Natural killer cell (primary cell): ENCODE results near the gene TNFSF8. TPM values are rescaled to one million over a fixed set of nuclear protein-coding genes. Genes with fewer than 3 reads are reported as not detected.
A peak's percentile ranks its signal among the peaks of the same experiment; 100 is the strongest.

ENCODE experiments used
- ATAC-seq, 3 donors: fragments of 150-1000 bp in 2 of 3; fragments of 200-7000 bp in 1 of 3; cut with Tn5 transposase; 1 replicate in 1 of 3; 2 replicates in 2 of 3; pipeline ENCODE4 v1.10.0; 2021; ENCODE audit warnings: mild to moderate bottlenecking in 2 of 3, moderate library complexity in 2 of 3
- DNase-seq, 2 donors: peaks; one replicate each; pipeline versions ENCODE4 v3.0.0 to v3.0.0-alpha.2; 2013 to 2021; ENCODE audit warnings: mixed read lengths in 1 of 2
- H3K27ac ChIP-seq: one replicate; pipeline ENCODE4 v1.5.1; 2013; ENCODE audit warnings: mild to moderate bottlenecking, low read length
- H3K27me3 ChIP-seq: one replicate; pipeline ENCODE4 v1.6.1; 2013; ENCODE audit warnings: low read length; ENCODE audit not compliant: control insufficient read depth, insufficient read depth
- H3K36me3 ChIP-seq: one replicate; pipeline ENCODE4 v1.6.1; 2013; ENCODE audit warnings: low read length; ENCODE audit not compliant: control insufficient read depth, insufficient read depth
- H3K4me1 ChIP-seq: one replicate; pipeline ENCODE4 v1.6.1; 2013; ENCODE audit warnings: low read length; ENCODE audit not compliant: control insufficient read depth, insufficient read depth
- H3K4me3 ChIP-seq: one replicate; pipeline ENCODE4 v1.5.1; 2013; ENCODE audit warnings: low read length
- H3K9me3 ChIP-seq: one replicate; pipeline ENCODE4 v1.6.1; 2013; ENCODE audit warnings: low read length; ENCODE audit not compliant: control insufficient read depth, insufficient read depth
- H3K27ac Mint-ChIP-seq, 2 donors: one replicate each; pipeline ENCODE4 v1.8.0; 2022; ENCODE audit warnings: mild to moderate bottlenecking in 2 of 2, mixed read lengths in 2 of 2, moderate library complexity in 1 of 2
- H3K27me3 Mint-ChIP-seq, 2 donors: one replicate each; pipeline ENCODE4 v1.8.0; 2022; ENCODE audit warnings: low read depth in 2 of 2, mixed read lengths in 2 of 2
- H3K36me3 Mint-ChIP-seq: one replicate; pipeline ENCODE4 v1.8.0; 2022; ENCODE audit warnings: mixed read lengths
- H3K4me1 Mint-ChIP-seq, 2 donors: one replicate each; pipeline ENCODE4 v1.8.0; 2022; ENCODE audit warnings: mixed read lengths in 2 of 2
- H3K4me3 Mint-ChIP-seq: one replicate; pipeline ENCODE4 v1.8.0; 2022; ENCODE audit warnings: mild to moderate bottlenecking, moderate library complexity, mixed read lengths
- H3K9me3 Mint-ChIP-seq, 2 donors: one replicate each; pipeline ENCODE4 v1.8.0; 2022; ENCODE audit warnings: mixed read lengths in 2 of 2
- WGBS: methylation state at CpG from one replicate; pipeline ENCODE4 v1.1.7; 2013; ENCODE audit warnings: missing lambda C conversion rate; ENCODE audit not compliant: insufficient coverage; 5-methylcytosine and 5-hydroxymethylcytosine counted together
- intact Hi-C: fragments of 100-400 bp; cut with micrococcal nuclease; formaldehyde crosslinking; loops from one replicate; pipeline ENCODE4 v1.14.2; 2022
- total RNA-seq, 4 donors: library from RNA; stranded (reverse); fragments of 120-200 nt in 1 of 4; gene quantifications; one replicate each; pipeline versions ENCODE4 v1.2.3 to v1.2.4, GENCODE V29; 2013 to 2022
- TF ChIP-seq, protein P1 (sequence below): fragments of 200-600 bp; IDR thresholded peaks from one replicate; pipeline ENCODE4 v1.8.0; 2022; ENCODE audit warnings: antibody characterized with exemption

The TNFSF8 gene
- total RNA-seq, 3 donors from 2014 or later (not counting 1 experiment from before 2014, with no cell fraction given) = 4.2 to 6.0 (median 4.8) TPM

DNA sequence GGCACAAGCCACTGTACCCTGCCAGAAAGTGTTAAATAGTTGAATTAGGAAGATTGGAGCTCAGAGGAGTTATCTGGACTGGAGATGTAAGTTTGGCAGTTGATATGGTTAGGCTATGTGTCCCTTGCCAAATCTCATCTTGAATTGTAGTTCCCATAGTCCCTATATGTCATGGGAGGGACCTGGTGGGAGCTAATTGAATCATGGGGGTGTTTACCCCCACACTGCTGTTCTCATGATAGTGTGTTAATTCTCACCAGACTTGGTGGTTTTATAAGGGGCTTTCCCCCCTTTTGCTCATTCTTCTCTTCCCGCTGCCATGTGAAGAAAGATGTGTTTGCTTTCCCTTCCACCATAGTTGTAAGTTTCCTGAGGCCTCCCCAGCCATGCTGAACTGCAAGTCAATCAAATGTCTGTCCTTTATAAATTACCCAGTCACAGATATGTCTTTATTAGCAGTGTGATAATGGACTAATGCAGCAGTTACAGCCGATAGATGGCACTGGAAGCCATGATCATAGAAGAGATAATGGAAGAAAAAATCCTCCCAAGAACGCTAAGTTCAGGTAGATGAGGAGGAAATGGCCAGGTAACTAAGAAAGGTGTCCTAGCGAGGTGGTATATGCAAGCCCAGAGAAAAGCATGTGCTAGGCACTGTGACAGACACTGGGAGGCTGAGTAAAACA is 51.4 kb downstream of the TNFSF8 start:
- no peak for ATAC-seq
- no peaks in the 10 kb centered on the region for H3K27me3 ChIP-seq
- H3K4me3 Mint-ChIP-seq = no peak overlapping the region
- no peak for DNase-seq
- H3K27me3 Mint-ChIP-seq = peaks cover 0 to 3% of the 10 kb centered on the region in 2 donors
- WGBS = 97% methylated on average over 3 of the region's 4 CpGs
- no peaks in the 10 kb centered on the region for H3K4me1 ChIP-seq
- TF ChIP-seq, protein P1, sequence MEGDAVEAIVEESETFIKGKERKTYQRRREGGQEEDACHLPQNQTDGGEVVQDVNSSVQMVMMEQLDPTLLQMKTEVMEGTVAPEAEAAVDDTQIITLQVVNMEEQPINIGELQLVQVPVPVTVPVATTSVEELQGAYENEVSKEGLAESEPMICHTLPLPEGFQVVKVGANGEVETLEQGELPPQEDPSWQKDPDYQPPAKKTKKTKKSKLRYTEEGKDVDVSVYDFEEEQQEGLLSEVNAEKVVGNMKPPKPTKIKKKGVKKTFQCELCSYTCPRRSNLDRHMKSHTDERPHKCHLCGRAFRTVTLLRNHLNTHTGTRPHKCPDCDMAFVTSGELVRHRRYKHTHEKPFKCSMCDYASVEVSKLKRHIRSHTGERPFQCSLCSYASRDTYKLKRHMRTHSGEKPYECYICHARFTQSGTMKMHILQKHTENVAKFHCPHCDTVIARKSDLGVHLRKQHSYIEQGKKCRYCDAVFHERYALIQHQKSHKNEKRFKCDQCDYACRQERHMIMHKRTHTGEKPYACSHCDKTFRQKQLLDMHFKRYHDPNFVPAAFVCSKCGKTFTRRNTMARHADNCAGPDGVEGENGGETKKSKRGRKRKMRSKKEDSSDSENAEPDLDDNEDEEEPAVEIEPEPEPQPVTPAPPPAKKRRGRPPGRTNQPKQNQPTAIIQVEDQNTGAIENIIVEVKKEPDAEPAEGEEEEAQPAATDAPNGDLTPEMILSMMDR = no peak
- H3K9me3 Mint-ChIP-seq = peaks cover 2 to 6% of the 10 kb centered on the region in 2 donors
- H3K27ac ChIP-seq = no peak overlapping the region
- no peak overlapping the region for H3K4me3 ChIP-seq
- peaks cover 18% of the 10 kb centered on the region for H3K9me3 ChIP-seq
- H3K36me3 Mint-ChIP-seq = peaks cover 2% of the 10 kb centered on the region
- intact Hi-C loops = no loop called here
- no peaks in the 10 kb centered on the region for H3K36me3 ChIP-seq
- no peak overlapping the region for H3K27ac Mint-ChIP-seq
- no peaks in the 10 kb centered on the region for H3K4me1 Mint-ChIP-seq

DNA sequence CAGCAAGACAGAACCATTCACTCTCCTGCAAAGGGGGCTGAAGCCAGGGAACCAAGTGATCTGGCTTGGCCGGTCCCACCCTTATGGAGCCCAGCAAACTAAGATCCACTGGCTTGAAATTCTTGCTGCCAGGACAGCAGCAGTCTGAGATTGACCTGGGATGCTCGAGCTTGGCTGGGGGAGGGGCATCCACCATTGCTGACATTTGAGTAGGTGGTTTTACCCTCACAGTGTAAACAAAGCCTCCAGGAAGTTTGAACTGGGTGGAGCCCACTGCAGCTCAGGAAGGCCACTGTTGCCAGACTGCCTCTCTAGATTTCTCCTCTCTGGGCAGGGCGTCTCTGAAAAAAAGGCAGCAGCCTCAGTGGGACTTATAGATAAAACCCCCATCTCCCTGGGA is 60.5 kb downstream of the TNFSF8 start:
- no peak overlapping the region for H3K4me3 ChIP-seq
- intact Hi-C loops = no loop called here
- no peaks in the 10 kb centered on the region for H3K27me3 Mint-ChIP-seq
- peaks cover 11 to 19% of the 10 kb centered on the region in 2 donors for H3K4me1 Mint-ChIP-seq
- peaks cover 7% of the 10 kb centered on the region for H3K9me3 ChIP-seq
- WGBS = 49% methylated on average over 3 of the region's 3 CpGs
- H3K9me3 Mint-ChIP-seq = peaks cover 8 to 14% of the 10 kb centered on the region in 2 donors
- H3K27ac ChIP-seq = no peak overlapping the region
- TF ChIP-seq, protein P1 = no peak
- H3K36me3 Mint-ChIP-seq = peaks cover 31% of the 10 kb centered on the region
- ATAC-seq (no peak), DNase-seq (peak in 1 of 2 donors; percentile 31)
- peak overlapping the region; percentile 46 to 68 for H3K27ac Mint-ChIP-seq
- no peaks in the 10 kb centered on the region for H3K27me3 ChIP-seq
- H3K36me3 ChIP-seq = no peaks in the 10 kb centered on the region
- H3K4me1 ChIP-seq = peaks cover 15% of the 10 kb centered on the region
- H3K4me3 Mint-ChIP-seq = peak overlapping the region; percentile 31

DNA sequence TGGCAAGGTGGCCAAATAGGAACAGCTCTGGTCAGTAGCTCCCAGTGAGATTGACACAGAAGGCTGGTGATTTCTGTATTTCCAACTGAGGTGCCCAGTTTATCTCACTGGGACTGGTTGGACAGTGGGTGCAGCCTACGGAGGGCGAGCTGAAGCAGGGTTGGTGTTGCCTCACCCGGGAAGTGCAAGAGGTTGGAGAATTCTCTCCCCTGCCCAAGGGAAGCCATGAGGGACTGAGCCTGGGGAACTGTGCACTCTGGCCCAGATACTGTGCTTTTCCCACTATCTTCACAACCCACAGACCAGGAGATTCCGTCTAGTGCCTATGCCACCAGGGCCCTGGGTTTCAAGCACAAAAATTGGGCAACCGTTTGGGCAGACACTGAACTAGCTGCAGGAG is 61.0 kb downstream of the TNFSF8 start:
- H3K27me3 ChIP-seq = no peaks in the 10 kb centered on the region
- Mint-ChIP-seq H3K27me3 (no peaks in the 10 kb centered on the region), H3K4me3 (no peak overlapping the region), H3K4me1 (peaks cover 11 to 19% of the 10 kb centered on the region in 2 donors), H3K36me3 (peaks cover 31% of the 10 kb centered on the region), H3K27ac (peak overlapping the region in 1 of 2 donors; percentile 46), H3K9me3 (peaks cover 8 to 14% of the 10 kb centered on the region in 2 donors)
- TF ChIP-seq, protein P1 = no peak
- WGBS = 94% methylated on average over 4 of the region's 5 CpGs
- ATAC-seq = no peak
- H3K36me3 ChIP-seq = no peaks in the 10 kb centered on the region
- peaks cover 6% of the 10 kb centered on the region for H3K9me3 ChIP-seq
- H3K4me3 ChIP-seq = no peak overlapping the region
- intact Hi-C loops = no loop called here
- H3K27ac ChIP-seq = no peak overlapping the region
- H3K4me1 ChIP-seq = peaks cover 15% of the 10 kb centered on the region
- DNase-seq = no peak

DNA sequence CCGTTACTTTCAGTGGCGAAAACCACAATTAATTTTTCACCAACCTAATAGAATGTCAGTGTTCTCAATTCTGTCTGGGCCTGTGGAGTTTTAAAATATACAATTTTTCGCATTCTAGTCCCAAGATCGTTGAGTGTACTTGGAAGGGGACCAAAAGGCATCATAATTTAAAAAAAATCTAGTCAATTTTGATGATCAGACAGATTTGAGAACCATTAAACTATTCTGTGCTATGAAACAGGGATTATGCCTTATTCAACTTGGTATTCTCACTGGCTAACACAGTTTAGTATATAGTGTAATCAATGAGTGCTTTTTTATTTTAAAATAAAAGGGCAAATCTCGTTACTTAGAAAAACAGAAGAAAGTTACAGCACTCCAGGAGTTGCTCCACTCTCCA is 63.1 kb downstream of the TNFSF8 start:
- Histone ChIP-seq H3K27me3 (no peaks in the 10 kb centered on the region), H3K27ac (no peak overlapping the region), H3K9me3 (peaks cover 6% of the 10 kb centered on the region), H3K4me1 (peaks cover 15% of the 10 kb centered on the region), H3K4me3 (no peak overlapping the region), H3K36me3 (no peaks in the 10 kb centered on the region)
- no peak for DNase-seq
- H3K27me3 Mint-ChIP-seq = no peaks in the 10 kb centered on the region
- TF ChIP-seq, protein P1 = no peak
- intact Hi-C loops = no loop called here
- ATAC-seq = no peak
- H3K27ac Mint-ChIP-seq = no peak overlapping the region
- no peak overlapping the region for H3K4me3 Mint-ChIP-seq
- WGBS = 100% methylated on average over 3 of the region's 5 CpGs
- peaks cover 4 to 8% of the 10 kb centered on the region in 2 donors for H3K9me3 Mint-ChIP-seq
- H3K36me3 Mint-ChIP-seq = peaks cover 12% of the 10 kb centered on the region
- peaks cover 11 to 19% of the 10 kb centered on the region in 2 donors for H3K4me1 Mint-ChIP-seq
